SK-N-SH treated with all-trans-retinoic acid at 6 μM for 48 hours (cell line): ENCODE measurements around the gene FAM217A.

Source experiments
- ARNTL ChIP-seq: fragments of 450-650 bp; formaldehyde crosslinking; IDR thresholded peaks from 2 replicates; pipeline ENCODE4 v1.5.0; 2020; ENCODE audit warnings: low read depth, mild to moderate bottlenecking, moderate library complexity, borderline replicate concordance
- CSDC2 ChIP-seq: fragments of 250-450 bp; sonication (Bioruptor Pico); IDR thresholded peaks from 2 replicates; pipeline ENCODE4 v1.5.0; 2020; ENCODE audit warnings: mild to moderate bottlenecking, moderate library complexity
- OSR1 ChIP-seq: fragments of 250-450 bp; sonication (Bioruptor Pico); IDR thresholded peaks from 2 replicates; pipeline ENCODE4 v1.8.0; 2022; ENCODE audit warnings: moderate library complexity, mild to moderate bottlenecking, inconsistent platforms
- TCF4 ChIP-seq: fragments of 250-450 bp; sonication (Bioruptor Pico); IDR thresholded peaks from 2 replicates; pipeline ENCODE4 v1.8.0; 2021; ENCODE audit warnings: mild to moderate bottlenecking, moderate library complexity, borderline replicate concordance
- ZNF70 ChIP-seq: fragments of 450-650 bp; formaldehyde crosslinking; IDR thresholded peaks from 2 replicates; pipeline ENCODE4 v1.5.0; 2020; ENCODE audit warnings: mild to moderate bottlenecking, moderate library complexity
- TF ChIP-seq, protein P1 (sequence below): fragments of 250-450 bp; sonication (Bioruptor Pico); IDR thresholded peaks from 2 replicates; pipeline ENCODE4 v1.8.0; 2020; ENCODE audit warnings: mild to moderate bottlenecking, moderate library complexity, borderline replicate concordance

DNA sequence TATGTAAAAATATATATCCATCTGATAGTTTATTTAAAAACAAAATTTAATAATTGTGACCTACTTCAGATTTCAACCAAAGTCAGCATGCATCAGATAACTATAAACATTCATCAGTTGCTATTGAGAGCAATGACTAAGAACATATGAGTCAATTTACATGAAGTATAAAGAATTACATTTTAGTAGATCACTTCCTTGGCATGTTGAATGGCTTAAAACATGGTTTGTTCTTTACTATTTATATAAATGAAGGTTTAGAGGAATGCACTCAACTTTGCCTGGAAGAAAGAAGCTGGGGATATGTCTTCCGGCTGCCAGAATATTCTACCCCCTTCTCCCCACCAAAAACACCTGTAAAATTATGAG is 6.4 kb upstream of the FAM217A start:
- TF ChIP-seq, protein P1, sequence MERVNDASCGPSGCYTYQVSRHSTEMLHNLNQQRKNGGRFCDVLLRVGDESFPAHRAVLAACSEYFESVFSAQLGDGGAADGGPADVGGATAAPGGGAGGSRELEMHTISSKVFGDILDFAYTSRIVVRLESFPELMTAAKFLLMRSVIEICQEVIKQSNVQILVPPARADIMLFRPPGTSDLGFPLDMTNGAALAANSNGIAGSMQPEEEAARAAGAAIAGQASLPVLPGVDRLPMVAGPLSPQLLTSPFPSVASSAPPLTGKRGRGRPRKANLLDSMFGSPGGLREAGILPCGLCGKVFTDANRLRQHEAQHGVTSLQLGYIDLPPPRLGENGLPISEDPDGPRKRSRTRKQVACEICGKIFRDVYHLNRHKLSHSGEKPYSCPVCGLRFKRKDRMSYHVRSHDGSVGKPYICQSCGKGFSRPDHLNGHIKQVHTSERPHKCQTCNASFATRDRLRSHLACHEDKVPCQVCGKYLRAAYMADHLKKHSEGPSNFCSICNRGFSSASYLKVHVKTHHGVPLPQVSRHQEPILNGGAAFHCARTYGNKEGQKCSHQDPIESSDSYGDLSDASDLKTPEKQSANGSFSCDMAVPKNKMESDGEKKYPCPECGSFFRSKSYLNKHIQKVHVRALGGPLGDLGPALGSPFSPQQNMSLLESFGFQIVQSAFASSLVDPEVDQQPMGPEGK (CRISPR knock-in tag), result no peak
- TF ChIP-seq ARNTL (CRISPR knock-in tag) (no peak), TCF4 (no peak), CSDC2 (CRISPR knock-in tag) (no peak), OSR1 (CRISPR knock-in tag) (no peak), ZNF70 (CRISPR knock-in tag) (no peak)
